ENCODE measurements around the gene HSD17B14. TPM values are rescaled to one million over a fixed set of nuclear protein-coding genes. Genes with fewer than 3 reads are reported as not detected.

The HSD17B14 gene
- total and polyA plus RNA-seq, 9 of the 15 experiments (the other 6 are each of a cell fraction or from before 2014, with no cell fraction given) = 0.16 TPM; not detected in 8

- TF ChIP-seq SFPQ (IDR thresholded peaks at IDR 0.05; ENCODE audit: low read depth, low read length) (no peak), ZNF263 (CRISPR knock-in tag; IDR thresholded peaks at IDR 0.05; ENCODE audit: borderline replicate concordance) (peak; percentile 92), DEAF1 (CRISPR knock-in tag; IDR thresholded peaks at IDR 0.05) (0 out of 2 replicates have a peak, but pooled peaks have one; percentile 13), ZZZ3 (IDR thresholded peaks at IDR 0.05) (no peak), BMI1 (IDR thresholded peaks at IDR 0.05; ENCODE audit: low read length) (no peak), GTF2F1 (IDR thresholded peaks at IDR 0.05; ENCODE audit: low read depth, low read length) (no peak), PML (IDR thresholded peaks at IDR 0.05; ENCODE audit: low read length) (peak; percentile 29; the same call in 1 of the 2 replicates), REST (IDR thresholded peaks at IDR 0.05; ENCODE audit: borderline replicate concordance) (no peak), REST (CRISPR knock-in tag; IDR thresholded peaks at IDR 0.05; ENCODE audit: low read depth) (0 out of 2 replicates have a peak, but pooled peaks have one; percentile 45), NR1H2 (CRISPR knock-in tag; IDR thresholded peaks at IDR 0.05) (peak; percentile 26; the same call in 1 of the 2 replicates), ZBTB7A (IDR thresholded peaks at IDR 0.05; ENCODE audit: borderline replicate concordance, control insufficient read depth, low read depth, low read length) (peak; percentile 48; the same call in 1 of the 2 replicates), MXI1 (IDR thresholded peaks at IDR 0.05; ENCODE audit: low read depth, low read length) (0 out of 2 replicates have a peak, but pooled peaks have one; percentile 12), ELK1 (CRISPR knock-in tag; IDR thresholded peaks at IDR 0.05) (no peak), SAP30 (IDR thresholded peaks at IDR 0.05; ENCODE audit: borderline replicate concordance, insufficient read depth, low read depth, low read length, poor library complexity, severe bottlenecking) (peak; percentile 37)
Observed at GRCh38 chr19:48858984-48859710, 22.9 kb upstream of the HSD17B14 start (continued).

Measured in K562 (cell line).